Keratinocyte (primary cell): ENCODE measurements around the gene VIPR2.

Experiments
- CTCF ChIP-seq, 3 experiments: IDR thresholded peaks in 1 of 3; conservative IDR thresholded peaks in 1 of 3; optimal IDR thresholded peaks in 1 of 3; 2 replicates in 2 of 3; 3 replicates in 1 of 3; pipeline versions ENCODE3 to v1.5.1; 2011; ENCODE audit warnings: low read length in 3 of 3, mild to moderate bottlenecking in 3 of 3, moderate library complexity in 2 of 3, control low read depth in 1 of 3, inconsistent platforms in 1 of 3; ENCODE audit not compliant: insufficient read depth in 2 of 3; ENCODE audit errors: extremely low read depth in 1 of 3
- EZH2 ChIP-seq: IDR thresholded peaks from one replicate; pipeline ENCODE4 v1.6.1; 2012; ENCODE audit warnings: inconsistent platforms, mild to moderate bottlenecking, low read length, moderate library complexity

GRCh38 chr7:159152816-159153215, 8.1 kb upstream of the VIPR2 start:
- TF ChIP-seq CTCF (optimal IDR thresholded peaks at IDR 0.05 in 1 of 3, IDR thresholded peaks at IDR 0.05 in 1 of 3, conservative IDR thresholded peaks at IDR 0.05 in 1 of 3; ENCODE audit: extremely low read depth in 1 of 3, insufficient read depth in 2 of 3, low read length in 3 of 3) (no peak), EZH2 (no peak)
